Measurements from ENCODE around the gene CRPPA.

DNA sequence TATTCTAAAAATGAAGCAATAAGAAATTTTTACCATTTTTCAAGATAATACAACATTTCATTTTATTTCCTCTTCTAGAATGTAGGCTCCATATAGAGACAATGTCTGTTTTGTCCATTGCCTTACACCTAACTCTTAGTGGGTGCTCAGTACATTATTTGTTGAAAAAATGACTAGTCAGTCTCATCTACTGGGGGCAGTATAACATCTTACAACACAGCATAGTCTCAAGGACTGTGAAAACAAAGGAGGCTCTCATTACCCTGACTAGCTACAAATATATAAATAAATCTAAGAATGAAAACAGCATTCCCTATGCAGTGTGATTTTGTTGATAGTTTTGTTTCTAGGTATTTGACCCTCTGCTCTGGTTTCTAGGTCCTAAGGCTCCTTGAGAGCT is 11.6 kb downstream of the CRPPA start:
- TF ChIP-seq ZBTB38 (CRISPR knock-in tag; IDR thresholded peaks at IDR 0.05) (no peak), ZFY (CRISPR knock-in tag; IDR thresholded peaks at IDR 0.05) (no peak), EP300 (IDR thresholded peaks at IDR 0.05; ENCODE audit: low read depth in 2 of 2, low read length in 2 of 2) (no peak), EP300 (CRISPR knock-in tag; IDR thresholded peaks at IDR 0.05; ENCODE audit: borderline replicate concordance) (no peak), EZH2 (conservative IDR thresholded peaks at IDR 0.05; ENCODE audit: low read depth, low read length) (no peak), ATAD3A (CRISPR knock-in tag; IDR thresholded peaks at IDR 0.05) (no peak), GATAD2A (CRISPR knock-in tag; IDR thresholded peaks at IDR 0.05) (no peak), ZNF232 (CRISPR knock-in tag; IDR thresholded peaks at IDR 0.05; ENCODE audit: borderline replicate concordance) (no peak), ZNF564 (CRISPR knock-in tag; IDR thresholded peaks at IDR 0.05) (no peak), TAF1 (CRISPR knock-in tag; IDR thresholded peaks at IDR 0.05) (no peak)
- TF ChIP-seq, protein P1, sequence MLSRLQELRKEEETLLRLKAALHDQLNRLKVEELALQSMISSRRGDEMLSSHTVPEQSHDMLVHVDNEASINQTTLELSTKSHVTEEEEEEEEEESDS (CRISPR knock-in tag; IDR thresholded peaks at IDR 0.05; ENCODE audit: borderline replicate concordance), result no peak
